ENCODE results near the gene KSR1.
A peak's percentile ranks its signal among the peaks of the same experiment; 100 is the strongest.

DNA sequence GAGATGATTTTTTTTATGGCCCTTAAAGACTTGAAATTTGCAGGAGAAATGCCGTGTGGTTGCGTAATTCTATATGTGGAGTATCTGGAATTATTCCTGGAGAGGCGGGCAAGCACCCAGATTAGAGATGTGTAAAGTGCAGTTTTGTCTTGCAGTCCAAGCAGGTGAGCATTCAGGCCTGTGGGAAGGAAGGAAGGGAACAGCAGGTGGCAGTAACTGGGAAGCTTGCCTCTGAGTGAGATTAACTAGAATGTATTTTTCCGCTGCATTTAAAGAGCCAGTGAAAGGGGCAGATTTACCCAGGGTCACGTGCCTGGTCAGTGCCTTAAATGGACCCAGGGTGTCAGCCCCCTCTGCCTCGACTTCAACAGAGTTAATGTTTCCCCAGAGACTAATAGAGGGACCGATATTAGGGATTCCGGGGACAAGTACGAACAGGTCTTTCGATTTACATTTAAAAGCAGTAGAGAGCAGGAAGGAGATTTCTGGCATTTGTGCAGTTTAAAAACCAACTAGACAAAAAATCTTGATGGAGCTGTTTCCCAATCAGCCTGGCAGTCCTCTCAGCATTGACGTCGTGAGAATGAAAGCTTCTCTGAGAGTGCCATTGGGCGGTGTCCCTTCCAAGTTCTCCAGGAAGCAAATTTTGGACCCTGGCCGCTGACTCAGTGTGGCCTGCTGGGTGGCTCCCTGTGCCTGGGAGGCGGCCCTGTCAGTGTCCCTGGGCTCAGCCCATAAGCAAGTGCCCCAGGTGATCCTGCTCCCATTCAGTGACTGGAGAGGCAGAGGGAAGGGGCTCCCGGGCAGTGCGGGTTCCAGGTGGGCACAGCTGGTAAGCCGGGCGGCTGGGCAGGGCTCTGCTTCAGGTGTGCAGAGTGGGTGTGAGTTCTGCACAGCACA, 38.2 kb downstream of the KSR1 start:
- TF ChIP-seq, protein P1, sequence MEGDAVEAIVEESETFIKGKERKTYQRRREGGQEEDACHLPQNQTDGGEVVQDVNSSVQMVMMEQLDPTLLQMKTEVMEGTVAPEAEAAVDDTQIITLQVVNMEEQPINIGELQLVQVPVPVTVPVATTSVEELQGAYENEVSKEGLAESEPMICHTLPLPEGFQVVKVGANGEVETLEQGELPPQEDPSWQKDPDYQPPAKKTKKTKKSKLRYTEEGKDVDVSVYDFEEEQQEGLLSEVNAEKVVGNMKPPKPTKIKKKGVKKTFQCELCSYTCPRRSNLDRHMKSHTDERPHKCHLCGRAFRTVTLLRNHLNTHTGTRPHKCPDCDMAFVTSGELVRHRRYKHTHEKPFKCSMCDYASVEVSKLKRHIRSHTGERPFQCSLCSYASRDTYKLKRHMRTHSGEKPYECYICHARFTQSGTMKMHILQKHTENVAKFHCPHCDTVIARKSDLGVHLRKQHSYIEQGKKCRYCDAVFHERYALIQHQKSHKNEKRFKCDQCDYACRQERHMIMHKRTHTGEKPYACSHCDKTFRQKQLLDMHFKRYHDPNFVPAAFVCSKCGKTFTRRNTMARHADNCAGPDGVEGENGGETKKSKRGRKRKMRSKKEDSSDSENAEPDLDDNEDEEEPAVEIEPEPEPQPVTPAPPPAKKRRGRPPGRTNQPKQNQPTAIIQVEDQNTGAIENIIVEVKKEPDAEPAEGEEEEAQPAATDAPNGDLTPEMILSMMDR (conservative IDR thresholded peaks at IDR 0.05; ENCODE audit: low read depth, low read length), result peak; percentile 40
- no peak for TF ChIP-seq EZH2 (IDR thresholded peaks at IDR 0.05; ENCODE audit: borderline replicate concordance, low read depth, low read length, poor library complexity, severe bottlenecking)
